ENCODE data around the gene LMTK2. TPM values are rescaled to one million over a fixed set of nuclear protein-coding genes. Genes with fewer than 3 reads are reported as not detected.

LMTK2 gene
- total and polyA plus RNA-seq, 2 donors (not counting 1 experiment from before 2014, with no cell fraction given): 4.9 to 13.1 TPM

DNA sequence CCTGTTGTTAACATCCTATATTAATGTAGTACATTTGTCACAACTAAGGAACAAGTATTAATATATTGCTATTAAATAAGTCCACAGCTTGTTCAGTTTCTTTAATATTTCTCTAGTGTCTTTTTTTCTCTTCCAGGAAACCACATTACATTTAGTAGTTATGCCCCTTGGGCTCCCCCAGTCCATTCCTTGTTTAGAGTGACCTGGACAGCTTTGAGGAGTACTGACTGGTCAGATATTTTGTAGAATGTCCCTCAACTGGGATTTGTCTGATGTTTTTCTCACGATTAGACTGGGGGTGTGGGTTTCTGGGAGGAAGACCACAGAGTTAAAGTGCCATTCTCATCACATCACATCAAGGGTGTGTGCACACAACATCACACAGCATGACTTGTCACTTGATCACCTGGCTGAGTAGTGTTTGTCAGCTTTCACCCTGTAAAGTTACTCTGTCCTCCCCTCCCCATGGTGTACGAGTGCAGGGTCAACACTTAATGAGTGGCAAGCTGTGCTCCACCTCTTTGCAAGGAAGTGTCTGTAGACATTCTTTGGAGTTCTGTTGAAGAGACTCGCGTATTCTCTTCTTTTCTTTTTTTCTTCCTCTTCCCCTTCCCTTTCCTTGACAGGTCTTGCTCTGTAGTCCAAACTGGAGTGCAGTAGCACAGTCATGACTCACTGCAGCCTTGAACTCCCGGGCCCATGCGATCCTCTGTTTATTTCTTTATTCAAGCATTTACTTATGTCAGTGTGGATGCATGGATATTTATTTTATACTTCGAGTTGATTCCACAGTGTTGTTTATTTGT lies 10.2 kb downstream of the LMTK2 start:
- Histone ChIP-seq H3K36me3 (replicated peaks in 1 of 2; ENCODE audit: control extremely low read depth in 1 of 2, control insufficient read depth in 1 of 2, extremely low read depth in 1 of 2, insufficient read depth in 2 of 2, low read length in 1 of 2) (no peaks in the 10 kb centered on the region), H3K27ac (ENCODE audit: low read length in 2 of 2) (no peak overlapping the region), H3K79me2 (ENCODE audit: control insufficient read depth, insufficient read depth, low read length) (peaks cover 77% of the 10 kb centered on the region), H3K4me2 (replicated peaks; ENCODE audit: low read depth, low read length, poor library complexity, severe bottlenecking) (no peak overlapping the region), H4K20me1 (ENCODE audit: control insufficient read depth, insufficient read depth, low read length, poor library complexity, severe bottlenecking) (peaks cover 94% of the 10 kb centered on the region), H3K4me1 (ENCODE audit: control insufficient read depth in 2 of 2, insufficient read depth in 2 of 2, low read length in 2 of 2) (no peaks in the 10 kb centered on the region), H3K4me3 (ENCODE audit: control extremely low read depth in 1 of 5, extremely low read depth in 1 of 5, insufficient read depth in 1 of 5, low read depth in 2 of 5, low read length in 4 of 5) (no peak overlapping the region), H3K27me3 (replicated peaks in 1 of 4; ENCODE audit: control extremely low read depth in 1 of 4, control insufficient read depth in 3 of 4, insufficient read depth in 4 of 4, low read length in 3 of 4) (peaks cover 0 to 1% (median 0%) of the 10 kb centered on the region in 4 experiments), H2AFZ (ENCODE audit: insufficient read depth, low read depth, low read length, poor library complexity, severe bottlenecking) (no peak overlapping the region), H3K9me3 (ENCODE audit: control extremely low read depth in 1 of 3, control insufficient read depth in 2 of 3, insufficient read depth in 1 of 3, low read length in 2 of 3) (no peaks in the 10 kb centered on the region), H3K9ac (ENCODE audit: low read length) (no peak overlapping the region)
- POLR2A ChIA-PET: no interaction called here
- Mint-ChIP-seq H3K27me3 (peaks cover 9% of the 10 kb centered on the region), H3K27ac (no peak overlapping the region), H3K9me3 (ENCODE audit: insufficient read depth) (peaks cover 2% of the 10 kb centered on the region), H3K4me1 (peaks cover 2% of the 10 kb centered on the region), H3K4me3 (no peak overlapping the region)
- WGBS (ENCODE audit: insufficient coverage): no CpG with 5 or more reads among the region's 7 CpGs
- ATAC-seq (ENCODE audit: low read depth) (no peak), DNase-seq (no peak)
- CTCF ChIA-PET: interaction anchor here (1.1 to 1.5 kb wide), 3 partner anchors 9 to 52 kb away, joined by 4 to 5 read pairs (median 4); no protein-coding TSS in a partner anchor
- TF ChIP-seq, protein P1, sequence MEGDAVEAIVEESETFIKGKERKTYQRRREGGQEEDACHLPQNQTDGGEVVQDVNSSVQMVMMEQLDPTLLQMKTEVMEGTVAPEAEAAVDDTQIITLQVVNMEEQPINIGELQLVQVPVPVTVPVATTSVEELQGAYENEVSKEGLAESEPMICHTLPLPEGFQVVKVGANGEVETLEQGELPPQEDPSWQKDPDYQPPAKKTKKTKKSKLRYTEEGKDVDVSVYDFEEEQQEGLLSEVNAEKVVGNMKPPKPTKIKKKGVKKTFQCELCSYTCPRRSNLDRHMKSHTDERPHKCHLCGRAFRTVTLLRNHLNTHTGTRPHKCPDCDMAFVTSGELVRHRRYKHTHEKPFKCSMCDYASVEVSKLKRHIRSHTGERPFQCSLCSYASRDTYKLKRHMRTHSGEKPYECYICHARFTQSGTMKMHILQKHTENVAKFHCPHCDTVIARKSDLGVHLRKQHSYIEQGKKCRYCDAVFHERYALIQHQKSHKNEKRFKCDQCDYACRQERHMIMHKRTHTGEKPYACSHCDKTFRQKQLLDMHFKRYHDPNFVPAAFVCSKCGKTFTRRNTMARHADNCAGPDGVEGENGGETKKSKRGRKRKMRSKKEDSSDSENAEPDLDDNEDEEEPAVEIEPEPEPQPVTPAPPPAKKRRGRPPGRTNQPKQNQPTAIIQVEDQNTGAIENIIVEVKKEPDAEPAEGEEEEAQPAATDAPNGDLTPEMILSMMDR (IDR thresholded peaks at IDR 0.05): no peak
- TF ChIP-seq EZH2 (IDR thresholded peaks at IDR 0.05; ENCODE audit: borderline replicate concordance, insufficient read depth, low read depth, low read length, poor library complexity, severe bottlenecking): no peak
- intact Hi-C loops (cut with micrococcal nuclease): no loop called here

Measured in B cell (primary cell).